ENCODE measurements around the gene SBNO2. TPM values are rescaled to one million over a fixed set of nuclear protein-coding genes. Genes with fewer than 3 reads are reported as not detected.

The SBNO2 gene
- polyA plus RNA-seq, 1 experiment, result 9.9 TPM

DNA sequence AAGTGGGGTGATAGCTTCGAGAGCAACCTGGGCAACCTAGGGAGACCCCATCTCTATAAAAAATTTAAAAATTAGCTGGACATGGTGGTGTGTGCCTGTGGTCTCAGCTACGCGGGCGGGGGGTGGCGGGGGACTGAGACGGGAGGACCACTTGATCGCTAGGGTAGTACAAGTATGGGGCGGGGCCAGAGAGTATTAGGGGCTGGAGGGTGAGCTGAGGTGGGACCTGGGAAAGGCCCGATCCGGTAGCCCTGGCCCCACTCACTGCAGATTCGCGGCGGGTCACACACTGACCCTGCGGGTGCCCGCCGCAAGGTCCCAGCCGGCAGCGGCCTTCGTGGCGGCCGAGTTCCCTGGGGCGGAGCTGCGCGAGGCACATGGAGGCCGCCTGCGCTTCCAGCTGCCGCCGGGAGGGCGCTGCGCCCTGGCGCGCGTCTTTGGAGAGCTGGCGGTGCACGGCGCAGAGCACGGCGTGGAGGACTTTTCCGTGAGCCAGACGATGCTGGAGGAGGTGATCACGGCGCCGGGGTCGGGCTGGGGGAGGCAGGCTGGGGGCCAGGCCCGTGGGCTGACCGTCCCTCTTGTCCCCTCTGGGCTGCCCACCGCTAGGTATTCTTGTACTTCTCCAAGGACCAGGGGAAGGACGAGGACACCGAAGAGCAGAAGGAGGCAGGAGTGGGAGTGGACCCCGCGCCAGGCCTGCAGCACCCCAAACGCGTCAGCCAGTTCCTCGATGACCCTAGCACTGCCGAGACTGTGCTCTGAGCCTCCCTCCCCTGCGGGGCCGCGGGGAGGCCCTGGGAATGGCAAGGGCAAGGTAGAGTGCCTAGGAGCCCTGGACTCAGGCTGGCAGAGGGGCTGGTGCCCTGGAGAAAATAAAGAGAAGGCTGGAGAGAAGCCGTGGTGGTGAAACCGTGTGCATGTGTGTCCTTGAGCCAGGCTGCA lies 109.1 kb downstream of the SBNO2 start:
- Histone ChIP-seq H3K27ac (ENCODE audit: low read depth, low read length) (no peak overlapping the region), H3K4me3 (ENCODE audit: low read depth, low read length) (no peak overlapping the region), H3K27me3 (ENCODE audit: control insufficient read depth, insufficient read depth, low read length) (peaks cover 22% of the 10 kb centered on the region), H3K9me3 (ENCODE audit: control insufficient read depth, insufficient read depth, low read length) (peaks cover 33% of the 10 kb centered on the region; the same call in 1 of the 2 replicates)
- CTCF ChIA-PET, result interaction anchor here (0.6 to 1.1 kb wide), 4 partner anchors 11 to 130 kb away, joined by 3 to 6 read pairs (median 4); no protein-coding TSS in a partner anchor
- peak; percentile 68 for TF ChIP-seq CTCF (IDR thresholded peaks at IDR 0.05; ENCODE audit: low read depth, low read length)
- DNase-seq (ENCODE audit: low read depth, low spot score), result no peak
- POLR2A ChIA-PET, result interaction anchor here (1.0 kb wide), 2 partner anchors 11 to 20 kb away, joined by 3 to 5 read pairs; no protein-coding TSS in a partner anchor

- H3K9me3 ChIP-seq (ENCODE audit: control insufficient read depth, insufficient read depth, low read length), result peaks cover 34% of the 10 kb centered on the region
- no peak overlapping the region for H3K27ac ChIP-seq (ENCODE audit: low read depth, low read length)
- POLR2A ChIA-PET, result interaction anchor here (1.0 kb wide), 2 partner anchors 12 to 21 kb away, joined by 3 to 5 read pairs; no protein-coding TSS in a partner anchor
- peaks cover 15% of the 10 kb centered on the region for H3K27me3 ChIP-seq (ENCODE audit: control insufficient read depth, insufficient read depth, low read length)
- no peak overlapping the region for H3K4me3 ChIP-seq (ENCODE audit: low read depth, low read length)
- DNase-seq (ENCODE audit: low read depth, low spot score), result no peak
- CTCF ChIA-PET, result interaction anchor here (0.6 to 1.1 kb wide), 3 partner anchors 12 to 37 kb away, joined by 3 to 4 read pairs (median 3); no protein-coding TSS in a partner anchor
- TF ChIP-seq CTCF (IDR thresholded peaks at IDR 0.05; ENCODE audit: low read depth, low read length), result no peak
These were observed 110.0 kb downstream of the SBNO2 start for GRCh38 chr19:1063909-1064660.

- ChIA-PET POLR2A (no interaction called here), CTCF (no interaction called here)
- Histone ChIP-seq H3K4me3 (ENCODE audit: low read depth, low read length) (no peak overlapping the region), H3K27ac (ENCODE audit: low read depth, low read length) (no peak overlapping the region), H3K9me3 (ENCODE audit: control insufficient read depth, insufficient read depth, low read length) (peaks cover 42% of the 10 kb centered on the region), H3K27me3 (ENCODE audit: control insufficient read depth, insufficient read depth, low read length) (peaks cover 11% of the 10 kb centered on the region)
- DNase-seq (ENCODE audit: low read depth, low spot score), result no peak
- TF ChIP-seq CTCF (IDR thresholded peaks at IDR 0.05; ENCODE audit: low read depth, low read length), result no peak
These were observed 110.8 kb downstream of the SBNO2 start for GRCh38 chr19:1063030-1063908.

DNA sequence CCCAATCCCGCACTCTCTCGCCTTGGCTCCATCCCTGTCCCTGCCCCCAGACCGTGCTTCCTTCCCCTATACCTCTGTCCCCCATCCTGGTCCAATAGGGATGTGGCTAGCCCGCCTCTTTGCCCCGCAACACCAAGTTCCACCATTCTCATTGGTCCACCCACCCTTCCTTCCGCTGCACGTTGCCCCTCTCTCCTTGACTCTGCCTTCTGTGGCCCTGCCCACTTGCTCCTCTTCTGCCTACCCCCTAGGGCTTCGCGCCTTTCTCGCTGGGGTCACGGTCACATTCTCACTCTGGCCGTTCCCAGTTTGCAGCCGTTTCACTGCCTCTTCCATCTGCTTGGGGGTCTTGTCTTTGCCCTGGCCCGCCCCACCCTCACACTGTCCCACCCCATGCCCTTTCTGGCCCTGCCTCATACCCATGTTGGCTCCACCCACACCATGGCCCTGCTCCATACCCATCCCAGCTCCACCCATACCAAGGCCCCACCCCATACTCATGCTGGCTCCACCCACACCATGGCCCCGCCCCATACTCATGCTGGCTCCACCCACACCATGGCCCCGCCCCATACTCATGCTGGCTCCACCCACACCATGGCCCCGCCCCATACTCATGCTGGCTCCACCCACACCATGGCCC lies 111.6 kb downstream of the SBNO2 start:
- ChIA-PET POLR2A (no interaction called here), CTCF (no interaction called here)
- H3K27me3 ChIP-seq (ENCODE audit: control insufficient read depth, insufficient read depth, low read length), result peaks cover 9% of the 10 kb centered on the region
- no peak for TF ChIP-seq CTCF (IDR thresholded peaks at IDR 0.05; ENCODE audit: low read depth, low read length)
- H3K9me3 ChIP-seq (ENCODE audit: control insufficient read depth, insufficient read depth, low read length), result peaks cover 50% of the 10 kb centered on the region
- DNase-seq (ENCODE audit: low read depth, low spot score), result no peak
- H3K27ac ChIP-seq (ENCODE audit: low read depth, low read length), result no peak overlapping the region
- no peak overlapping the region for H3K4me3 ChIP-seq (ENCODE audit: low read depth, low read length)
